HG03039 (cell line): ENCODE results near the gene FOXL1.

Experiments
- ATAC-seq: cut with Tn5 transposase; IDR thresholded peaks from one replicate; pipeline ENCODE4 v1.9.1; 2021; ENCODE audit warnings: mild to moderate bottlenecking, moderate library complexity; ENCODE audit not compliant: unreplicated experiment

The FOXL1 gene

GRCh38 chr16:86568677-86569623 is 9.4 kb upstream of the FOXL1 start:
- ATAC-seq = no peak

GRCh38 chr16:86569701-86570447 is 8.5 kb upstream of the FOXL1 start:
- ATAC-seq = no peak

GRCh38 chr16:86570558-86571529 is 7.5 kb upstream of the FOXL1 start:
- no peak for ATAC-seq

GRCh38 chr16:86571530-86571915 is 6.8 kb upstream of the FOXL1 start:
- no peak for ATAC-seq

GRCh38 chr16:86572041-86572521 is 6.3 kb upstream of the FOXL1 start:
- no peak for ATAC-seq

- ATAC-seq = no peak
Observed at GRCh38 chr16:86572606-86573005, 5.7 kb upstream of the FOXL1 start.

- ATAC-seq = no peak
Observed at GRCh38 chr16:86573215-86573614, 5.1 kb upstream of the FOXL1 start.

GRCh38 chr16:86573646-86574508 is 4.5 kb upstream of the FOXL1 start:
- no peak for ATAC-seq

- no peak for ATAC-seq
Observed at GRCh38 chr16:86574646-86575045, 3.7 kb upstream of the FOXL1 start.

- no peak for ATAC-seq
Observed at GRCh38 chr16:86575095-86575685, 3.2 kb upstream of the FOXL1 start.

GRCh38 chr16:86575754-86576557 is 2.4 kb upstream of the FOXL1 start:
- no peak for ATAC-seq

GRCh38 chr16:86576591-86577313 is 1.6 kb upstream of the FOXL1 start:
- no peak for ATAC-seq

- ATAC-seq = no peak
Observed at GRCh38 chr16:86577314-86577971, 906 bp upstream of the FOXL1 start.

- no peak for ATAC-seq
Observed at GRCh38 chr16:86578611-86579267, 390 bp downstream of the FOXL1 start.

- ATAC-seq = no peak
Observed at GRCh38 chr16:86579268-86580062, 1.1 kb downstream of the FOXL1 start.
